Bone marrow (tissue), 2 donors: ENCODE data around the gene TMEM101.
"Not testable (repeated sequence)": the region's sequence is repeated elsewhere in the genome, so short reads cannot be mapped to it uniquely, and the experiment has no call there.

Source experiments
- DNase-seq, 2 donors: peaks; one replicate each; lab custom pipeline; 2025; lab: John Stamatoyannopoulos, UW

The TMEM101 gene

GRCh38 chr17:44014437-44015172 lies at the start of gene TMEM101:
TSS of gene TMEM101 (minus strand) at chr17:44014963. CDS start at chr17:44014952, 11 bp downstream.
- DNase-seq, result peak; percentile 56 to 81

- DNase-seq, result no peak
Observed at GRCh38 chr17:44063704-44064639, 49.2 kb upstream of the TMEM101 start.

GRCh38 chr17:44062871-44063270 lies 48.1 kb upstream of the TMEM101 start:
- no peak for DNase-seq

- DNase-seq, result no peak
Observed at GRCh38 chr17:44061446-44061845, 46.7 kb upstream of the TMEM101 start.

GRCh38 chr17:44059101-44059892 lies 44.5 kb upstream of the TMEM101 start:
- DNase-seq, result no peak

- DNase-seq, result no peak
Observed at GRCh38 chr17:44053125-44053872, 38.5 kb upstream of the TMEM101 start.

- no peak for DNase-seq
Observed at GRCh38 chr17:44049294-44050060, 34.7 kb upstream of the TMEM101 start.

GRCh38 chr17:44046893-44047292 lies 32.1 kb upstream of the TMEM101 start:
- DNase-seq, result not testable (repeated sequence)

- no peak for DNase-seq
Observed at GRCh38 chr17:44045486-44045885, 30.7 kb upstream of the TMEM101 start.

- DNase-seq, result no peak
Observed at GRCh38 chr17:44044071-44044470, 29.3 kb upstream of the TMEM101 start.

- DNase-seq, result no peak
Observed at GRCh38 chr17:44043272-44043696, 28.5 kb upstream of the TMEM101 start.

GRCh38 chr17:44039829-44040635 lies 25.3 kb upstream of the TMEM101 start:
- DNase-seq, result no peak

GRCh38 chr17:44038604-44039011 lies 23.8 kb upstream of the TMEM101 start:
- DNase-seq, result no peak

- no peak for DNase-seq
Observed at GRCh38 chr17:44037471-44037870, 22.7 kb upstream of the TMEM101 start.

- not testable (repeated sequence) for DNase-seq
Observed at GRCh38 chr17:44034688-44035087, 19.9 kb upstream of the TMEM101 start.

- DNase-seq, result no peak
Observed at GRCh38 chr17:44033861-44034408, 19.2 kb upstream of the TMEM101 start.

GRCh38 chr17:44030482-44030881 lies 15.7 kb upstream of the TMEM101 start:
- DNase-seq, result no peak

- DNase-seq, result no peak
Observed at GRCh38 chr17:44029736-44030135, 15.0 kb upstream of the TMEM101 start.

- no peak for DNase-seq
Observed at GRCh38 chr17:44024853-44025252, 10.1 kb upstream of the TMEM101 start.
